ENCODE results near the gene CDCA3. TPM values are rescaled to one million over a fixed set of nuclear protein-coding genes. Genes with fewer than 3 reads are reported as not detected.
"Not testable (repeated sequence)": the region's sequence is repeated elsewhere in the genome, so short reads cannot be mapped to it uniquely, and the experiment has no call there.

The CDCA3 gene
- total and polyA plus RNA-seq, 2 donors (not counting 1 experiment from before 2014, with no cell fraction given): 1.6 to 2.3 TPM

DNA sequence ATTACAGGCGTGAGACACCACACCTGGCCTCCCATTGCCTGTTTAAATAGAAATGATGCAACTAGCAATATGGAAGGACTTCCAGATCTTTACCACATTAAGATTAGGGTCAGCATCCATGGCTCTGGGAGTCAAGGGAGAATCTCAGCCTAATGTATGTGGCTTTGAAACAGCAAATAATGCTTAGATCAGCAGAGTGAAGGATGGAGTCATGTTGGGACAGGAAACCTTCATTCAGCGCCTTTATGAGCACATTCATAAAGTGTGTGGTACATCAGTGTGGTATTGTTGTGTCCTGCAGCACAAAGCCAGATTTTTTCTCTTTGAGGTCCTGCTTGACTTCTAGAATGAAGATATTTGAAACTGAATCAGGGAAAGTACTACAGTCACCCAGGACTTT lies 37.3 kb upstream of the CDCA3 start:
- no peak overlapping the region for H3K4me3 ChIP-seq (ENCODE audit: control extremely low read depth in 1 of 5, extremely low read depth in 1 of 5, insufficient read depth in 1 of 5, low read depth in 2 of 5, low read length in 4 of 5)
- H3K4me1 Mint-ChIP-seq: peaks cover 15% of the 10 kb centered on the region
- no peak overlapping the region for H3K4me2 ChIP-seq (replicated peaks; ENCODE audit: low read depth, low read length, poor library complexity, severe bottlenecking)
- intact Hi-C loops (cut with micrococcal nuclease): no loop called here
- peaks cover 9 to 13% of the 10 kb centered on the region in 2 donors for H3K4me1 ChIP-seq (ENCODE audit: control insufficient read depth in 2 of 2, insufficient read depth in 2 of 2, low read length in 2 of 2)
- no peak overlapping the region for H3K27ac Mint-ChIP-seq
- peaks cover 0 to 5% of the 10 kb centered on the region in 2 experiments for H3K36me3 ChIP-seq (replicated peaks in 1 of 2; ENCODE audit: control extremely low read depth in 1 of 2, control insufficient read depth in 1 of 2, extremely low read depth in 1 of 2, insufficient read depth in 2 of 2, low read length in 1 of 2)
- no peaks in the 10 kb centered on the region for H3K27me3 Mint-ChIP-seq
- 100% methylated on average over 1 of the region's 2 CpGs for WGBS (ENCODE audit: insufficient coverage)
- H3K9me3 Mint-ChIP-seq (ENCODE audit: insufficient read depth): no peaks in the 10 kb centered on the region
- H3K4me3 Mint-ChIP-seq: no peak overlapping the region
- no peaks in the 10 kb centered on the region for H3K27me3 ChIP-seq (replicated peaks in 1 of 4; ENCODE audit: control extremely low read depth in 1 of 4, control insufficient read depth in 3 of 4, insufficient read depth in 4 of 4, low read length in 3 of 4)
- no peak overlapping the region for H3K9ac ChIP-seq (ENCODE audit: low read length)
- ATAC-seq (ENCODE audit: low read depth) (no peak), DNase-seq (no peak)
- ChIA-PET CTCF (interaction anchor here (1.6 kb wide), 1 partner anchor 15 kb away, joined by 8 read pairs; the partner anchor contains the start of gene SPSB2), POLR2A (no interaction called here)
- H3K9me3 ChIP-seq (ENCODE audit: control extremely low read depth in 1 of 3, control insufficient read depth in 2 of 3, insufficient read depth in 1 of 3, low read length in 2 of 3): no peaks in the 10 kb centered on the region
- H3K27ac ChIP-seq (ENCODE audit: low read length in 2 of 2): no peak overlapping the region
- H3K79me2 ChIP-seq (ENCODE audit: control insufficient read depth, insufficient read depth, low read length): peaks cover 4% of the 10 kb centered on the region
- H2AFZ ChIP-seq (ENCODE audit: insufficient read depth, low read depth, low read length, poor library complexity, severe bottlenecking): no peak overlapping the region
- TF ChIP-seq, protein P1, sequence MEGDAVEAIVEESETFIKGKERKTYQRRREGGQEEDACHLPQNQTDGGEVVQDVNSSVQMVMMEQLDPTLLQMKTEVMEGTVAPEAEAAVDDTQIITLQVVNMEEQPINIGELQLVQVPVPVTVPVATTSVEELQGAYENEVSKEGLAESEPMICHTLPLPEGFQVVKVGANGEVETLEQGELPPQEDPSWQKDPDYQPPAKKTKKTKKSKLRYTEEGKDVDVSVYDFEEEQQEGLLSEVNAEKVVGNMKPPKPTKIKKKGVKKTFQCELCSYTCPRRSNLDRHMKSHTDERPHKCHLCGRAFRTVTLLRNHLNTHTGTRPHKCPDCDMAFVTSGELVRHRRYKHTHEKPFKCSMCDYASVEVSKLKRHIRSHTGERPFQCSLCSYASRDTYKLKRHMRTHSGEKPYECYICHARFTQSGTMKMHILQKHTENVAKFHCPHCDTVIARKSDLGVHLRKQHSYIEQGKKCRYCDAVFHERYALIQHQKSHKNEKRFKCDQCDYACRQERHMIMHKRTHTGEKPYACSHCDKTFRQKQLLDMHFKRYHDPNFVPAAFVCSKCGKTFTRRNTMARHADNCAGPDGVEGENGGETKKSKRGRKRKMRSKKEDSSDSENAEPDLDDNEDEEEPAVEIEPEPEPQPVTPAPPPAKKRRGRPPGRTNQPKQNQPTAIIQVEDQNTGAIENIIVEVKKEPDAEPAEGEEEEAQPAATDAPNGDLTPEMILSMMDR (IDR thresholded peaks at IDR 0.05): no peak
- TF ChIP-seq EZH2 (IDR thresholded peaks at IDR 0.05; ENCODE audit: borderline replicate concordance, insufficient read depth, low read depth, low read length, poor library complexity, severe bottlenecking): no peak
- no peaks in the 10 kb centered on the region for H4K20me1 ChIP-seq (ENCODE audit: control insufficient read depth, insufficient read depth, low read length, poor library complexity, severe bottlenecking)

DNA sequence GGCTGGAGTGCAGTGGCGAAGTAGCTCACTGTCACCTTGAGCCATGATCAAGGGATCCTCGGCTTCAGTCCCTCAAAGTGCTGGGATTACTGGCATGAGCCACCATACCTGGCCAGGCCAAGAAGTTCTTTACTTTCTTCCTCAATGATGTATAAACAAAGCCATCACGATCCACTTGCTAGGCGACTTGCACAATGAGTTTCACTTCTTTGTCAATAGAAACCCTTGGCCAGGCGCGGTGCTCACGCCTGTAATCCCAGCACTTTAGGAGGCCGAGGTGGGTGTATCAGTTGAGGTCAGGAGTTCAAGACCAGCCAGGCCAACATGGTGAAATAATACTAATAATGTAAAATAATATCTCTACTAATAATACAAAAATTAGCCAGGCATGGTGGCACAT lies 36.4 kb upstream of the CDCA3 start:
- TF ChIP-seq, protein P1 (IDR thresholded peaks at IDR 0.05): no peak
- no peak for TF ChIP-seq EZH2 (IDR thresholded peaks at IDR 0.05; ENCODE audit: borderline replicate concordance, insufficient read depth, low read depth, low read length, poor library complexity, severe bottlenecking)
- H2AFZ ChIP-seq (ENCODE audit: insufficient read depth, low read depth, low read length, poor library complexity, severe bottlenecking): no peak overlapping the region
- H3K27me3 ChIP-seq (replicated peaks in 1 of 4; ENCODE audit: control extremely low read depth in 1 of 4, control insufficient read depth in 3 of 4, insufficient read depth in 4 of 4, low read length in 3 of 4): no peaks in the 10 kb centered on the region
- no peak overlapping the region for H3K4me2 ChIP-seq (replicated peaks; ENCODE audit: low read depth, low read length, poor library complexity, severe bottlenecking)
- H3K36me3 ChIP-seq (replicated peaks in 1 of 2; ENCODE audit: control extremely low read depth in 1 of 2, control insufficient read depth in 1 of 2, extremely low read depth in 1 of 2, insufficient read depth in 2 of 2, low read length in 1 of 2): peaks cover 0 to 5% of the 10 kb centered on the region in 2 experiments
- no peak overlapping the region for H3K4me3 ChIP-seq (ENCODE audit: control extremely low read depth in 1 of 5, extremely low read depth in 1 of 5, insufficient read depth in 1 of 5, low read depth in 2 of 5, low read length in 4 of 5)
- Mint-ChIP-seq H3K27me3 (no peaks in the 10 kb centered on the region), H3K9me3 (ENCODE audit: insufficient read depth) (no peaks in the 10 kb centered on the region), H3K4me3 (no peak overlapping the region), H3K4me1 (peaks cover 15% of the 10 kb centered on the region), H3K27ac (no peak overlapping the region)
- H3K4me1 ChIP-seq (ENCODE audit: control insufficient read depth in 2 of 2, insufficient read depth in 2 of 2, low read length in 2 of 2): peaks cover 9 to 13% of the 10 kb centered on the region in 2 donors
- ATAC-seq (ENCODE audit: low read depth): no peak
- H3K9ac ChIP-seq (ENCODE audit: low read length): no peak overlapping the region
- ChIA-PET CTCF (interaction anchor here (1.6 kb wide), 1 partner anchor 14 kb away, joined by 8 read pairs; the partner anchor contains the start of gene SPSB2), POLR2A (interaction anchor here (0.6 kb wide), 1 partner anchor 62 kb away, joined by 3 read pairs; no protein-coding TSS in a partner anchor)
- no peaks in the 10 kb centered on the region for H3K9me3 ChIP-seq (ENCODE audit: control extremely low read depth in 1 of 3, control insufficient read depth in 2 of 3, insufficient read depth in 1 of 3, low read length in 2 of 3)
- no peak overlapping the region for H3K27ac ChIP-seq (ENCODE audit: low read length in 2 of 2)
- peaks cover 4% of the 10 kb centered on the region for H3K79me2 ChIP-seq (ENCODE audit: control insufficient read depth, insufficient read depth, low read length)
- WGBS (ENCODE audit: insufficient coverage): 100% methylated on average over 2 of the region's 8 CpGs
- no peaks in the 10 kb centered on the region for H4K20me1 ChIP-seq (ENCODE audit: control insufficient read depth, insufficient read depth, low read length, poor library complexity, severe bottlenecking)
- no peak for DNase-seq
- intact Hi-C loops (cut with micrococcal nuclease): no loop called here

DNA sequence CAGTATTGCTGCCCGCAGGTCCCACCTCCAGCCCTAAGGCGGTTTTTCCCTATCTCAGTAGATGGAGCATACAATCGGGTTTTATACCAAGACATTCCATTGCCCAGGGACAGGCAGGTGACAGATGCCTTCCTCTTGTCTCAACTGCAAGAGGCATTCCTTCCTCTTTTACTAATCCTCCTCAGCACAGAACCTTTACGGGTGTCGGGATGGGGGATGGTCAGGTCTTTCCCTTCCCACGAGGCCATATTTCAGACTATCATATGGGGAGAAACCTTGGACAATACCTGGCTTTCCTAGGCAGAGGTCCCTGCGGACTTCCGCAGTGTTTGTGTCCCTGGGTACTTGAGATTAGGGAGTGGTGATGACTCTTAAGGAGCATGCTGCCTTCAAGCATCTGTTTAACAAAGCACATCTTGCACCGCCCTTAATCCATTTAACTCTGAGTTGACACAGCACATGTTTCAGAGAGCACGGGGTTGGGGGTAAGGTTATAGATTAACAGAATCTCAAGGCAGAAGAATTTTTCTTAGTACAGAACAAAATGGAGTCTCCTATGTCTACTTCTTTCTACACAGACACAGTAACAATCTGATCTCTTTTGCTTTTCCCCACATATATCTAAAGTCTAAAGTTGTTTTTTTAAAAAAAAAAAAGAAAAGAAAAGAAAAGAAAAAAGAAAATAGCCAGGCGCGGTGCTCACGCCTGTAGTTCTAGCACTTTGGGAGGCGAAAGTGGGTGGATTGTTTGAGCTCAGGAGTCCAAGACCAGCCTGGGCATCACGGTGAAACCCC lies 35.3 kb upstream of the CDCA3 start:
- H3K9ac ChIP-seq (ENCODE audit: low read length); H3K79me2 ChIP-seq (ENCODE audit: control insufficient read depth, insufficient read depth, low read length): not testable (repeated sequence)
- CTCF ChIA-PET: interaction anchor here (1.6 kb wide), 1 partner anchor 13 kb away, joined by 8 read pairs; the partner anchor contains the start of gene SPSB2

More for the DNA sequence above, 35.3 kb upstream of the CDCA3 start:
- H3K4me2 ChIP-seq (replicated peaks; ENCODE audit: low read depth, low read length, poor library complexity, severe bottlenecking); H2AFZ ChIP-seq (ENCODE audit: insufficient read depth, low read depth, low read length, poor library complexity, severe bottlenecking); H3K27me3 ChIP-seq (replicated peaks in 1 of 4; ENCODE audit: control extremely low read depth in 1 of 4, control insufficient read depth in 3 of 4, insufficient read depth in 4 of 4, low read length in 3 of 4); H4K20me1 ChIP-seq (ENCODE audit: control insufficient read depth, insufficient read depth, low read length, poor library complexity, severe bottlenecking); ATAC-seq (ENCODE audit: low read depth); H3K9me3 Mint-ChIP-seq (ENCODE audit: insufficient read depth); H3K36me3 ChIP-seq (replicated peaks in 1 of 2; ENCODE audit: control extremely low read depth in 1 of 2, control insufficient read depth in 1 of 2, extremely low read depth in 1 of 2, insufficient read depth in 2 of 2, low read length in 1 of 2); H3K4me3 ChIP-seq (ENCODE audit: control extremely low read depth in 1 of 5, extremely low read depth in 1 of 5, insufficient read depth in 1 of 5, low read depth in 2 of 5, low read length in 4 of 5); DNase-seq; H3K27ac Mint-ChIP-seq; H3K27me3 Mint-ChIP-seq; H3K4me1 ChIP-seq (ENCODE audit: control insufficient read depth in 2 of 2, insufficient read depth in 2 of 2, low read length in 2 of 2); H3K27ac ChIP-seq (ENCODE audit: low read length in 2 of 2); H3K4me3 Mint-ChIP-seq; H3K9me3 ChIP-seq (ENCODE audit: control extremely low read depth in 1 of 3, control insufficient read depth in 2 of 3, insufficient read depth in 1 of 3, low read length in 2 of 3); intact Hi-C loops (cut with micrococcal nuclease); POLR2A ChIA-PET: not testable (repeated sequence)
- peaks cover 11% of the 10 kb centered on the region for H3K4me1 Mint-ChIP-seq
- WGBS (ENCODE audit: insufficient coverage): 50% methylated on average over 2 of the region's 15 CpGs

All from B cell (primary cell).